Neutrophil (primary cell): Measurements from ENCODE around the gene IER5L.

ENCODE experiments used
- H3K27ac ChIP-seq: fragments of 200-600 bp; sonication (generic); 2 replicates; pipeline ENCODE4 v1.5.1; 2016; ENCODE audit warnings: mild to moderate bottlenecking, moderate library complexity
- H3K27me3 ChIP-seq: fragments of 200-600 bp; sonication (generic); 2 replicates; pipeline ENCODE4 v1.6.0; 2016; ENCODE audit warnings: mild to moderate bottlenecking
- H3K36me3 ChIP-seq: fragments of 200-600 bp; sonication (generic); 2 replicates; pipeline ENCODE4 v1.5.1; 2017
- H3K4me1 ChIP-seq, 2 experiments: fragments of 200-600 bp in 1 of 2; sonication (generic) in 1 of 2; 1 replicate in 1 of 2; 2 replicates in 1 of 2; pipeline versions ENCODE4 v1.5.1 to v1.6.1; 2013 to 2016; ENCODE audit warnings: low read depth in 1 of 2, low read length in 1 of 2, mild to moderate bottlenecking in 1 of 2, moderate library complexity in 1 of 2; ENCODE audit not compliant: control insufficient read depth in 1 of 2, insufficient read depth in 1 of 2
- H3K4me3 ChIP-seq, 2 experiments: fragments of 200-600 bp in 1 of 2; sonication (generic) in 1 of 2; 1 replicate in 1 of 2; 2 replicates in 1 of 2; pipeline ENCODE4 v1.5.1; 2013 to 2016; ENCODE audit warnings: low read depth in 1 of 2, low read length in 1 of 2, mild to moderate bottlenecking in 1 of 2, moderate library complexity in 1 of 2
- H3K9me3 ChIP-seq: fragments of 200-600 bp; sonication (generic); 2 replicates; pipeline ENCODE4 v1.5.1; 2016
- CTCF ChIP-seq: fragments of 200-600 bp; sonication (generic); IDR thresholded peaks from 2 replicates; pipeline ENCODE4 v1.5.1; 2016; ENCODE audit warnings: antibody characterized with exemption

IER5L gene

GRCh38 chr9:129218918-129219317, 40.9 kb upstream of the IER5L start:
- no peak overlapping the region for H3K27ac ChIP-seq
- no peaks in the 10 kb centered on the region for H3K36me3 ChIP-seq
- H3K27me3 ChIP-seq: no peaks in the 10 kb centered on the region
- no peaks in the 10 kb centered on the region for H3K9me3 ChIP-seq
- TF ChIP-seq CTCF: no peak
- no peak overlapping the region for H3K4me3 ChIP-seq
- H3K4me1 ChIP-seq: no peaks in the 10 kb centered on the region

DNA sequence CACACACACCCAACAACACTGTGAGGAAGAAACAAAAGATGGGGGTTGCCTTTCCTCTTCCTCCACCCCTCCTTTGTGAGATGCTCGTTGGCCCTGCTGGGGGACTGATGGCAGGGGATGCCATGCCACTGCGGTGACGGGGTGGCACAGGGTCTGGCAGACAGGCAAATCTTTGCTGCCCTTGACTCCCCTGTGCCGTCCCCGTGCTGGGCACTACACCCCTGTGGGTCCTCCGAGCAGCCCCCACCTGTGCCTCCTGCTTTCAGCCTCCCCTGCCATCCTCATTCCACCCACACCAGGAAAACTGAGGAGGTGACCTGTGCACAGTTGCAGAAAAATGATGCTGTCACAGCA, 40.2 kb upstream of the IER5L start:
- no peak overlapping the region for H3K4me3 ChIP-seq
- H3K36me3 ChIP-seq: no peaks in the 10 kb centered on the region
- H3K27ac ChIP-seq: no peak overlapping the region
- no peaks in the 10 kb centered on the region for H3K9me3 ChIP-seq
- no peaks in the 10 kb centered on the region for H3K27me3 ChIP-seq
- TF ChIP-seq CTCF: no peak
- no peaks in the 10 kb centered on the region for H3K4me1 ChIP-seq

GRCh38 chr9:129213551-129213950, 35.5 kb upstream of the IER5L start:
- Histone ChIP-seq H3K4me1 (no peaks in the 10 kb centered on the region), H3K36me3 (no peaks in the 10 kb centered on the region), H3K27ac (no peak overlapping the region), H3K4me3 (no peak overlapping the region), H3K9me3 (no peaks in the 10 kb centered on the region), H3K27me3 (no peaks in the 10 kb centered on the region)
- no peak for TF ChIP-seq CTCF

DNA sequence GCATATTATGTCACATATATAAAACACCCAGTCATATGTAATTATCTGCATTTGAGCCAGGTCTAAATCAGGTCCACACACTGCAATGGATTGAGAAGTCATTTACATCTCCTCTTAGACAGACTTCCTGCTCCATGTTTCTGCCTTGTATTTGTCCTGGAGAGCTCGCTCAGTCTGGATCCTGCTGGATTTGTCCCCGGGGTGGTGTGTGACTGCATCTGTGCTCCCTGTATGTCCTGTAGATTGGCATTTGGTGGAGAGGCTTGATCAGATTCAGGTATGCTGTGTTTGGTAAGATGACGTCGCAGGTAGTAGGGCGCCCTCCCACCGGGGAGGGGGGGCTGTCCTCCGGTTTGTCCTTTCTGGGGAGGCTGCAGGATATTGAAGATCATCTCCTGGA, 33.6 kb upstream of the IER5L start:
- no peak for TF ChIP-seq CTCF
- H3K27me3 ChIP-seq: no peaks in the 10 kb centered on the region
- H3K4me1 ChIP-seq: no peaks in the 10 kb centered on the region
- no peak overlapping the region for H3K27ac ChIP-seq
- H3K9me3 ChIP-seq: no peaks in the 10 kb centered on the region
- no peak overlapping the region for H3K4me3 ChIP-seq
- no peaks in the 10 kb centered on the region for H3K36me3 ChIP-seq

DNA sequence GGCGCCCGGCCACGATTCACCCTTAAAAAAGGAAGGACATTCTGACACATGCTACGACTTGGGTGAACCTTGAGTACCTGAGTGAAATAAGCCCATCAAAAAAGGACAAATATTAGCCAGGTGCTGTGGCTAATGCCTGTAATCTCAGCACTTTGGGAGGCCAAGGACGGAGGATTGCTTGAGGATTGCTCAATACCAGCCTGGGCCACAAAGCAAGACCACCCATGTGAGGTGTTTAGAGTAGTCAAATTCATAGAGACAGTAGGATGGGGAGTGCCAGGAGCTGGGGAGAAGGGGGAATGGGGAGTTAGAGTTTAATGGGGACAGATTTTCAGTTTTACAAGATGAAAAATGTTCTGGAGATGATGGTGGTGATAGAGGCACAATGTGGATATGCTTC, 32.1 kb upstream of the IER5L start:
- H3K27ac ChIP-seq: no peak overlapping the region
- TF ChIP-seq CTCF: no peak

DNA sequence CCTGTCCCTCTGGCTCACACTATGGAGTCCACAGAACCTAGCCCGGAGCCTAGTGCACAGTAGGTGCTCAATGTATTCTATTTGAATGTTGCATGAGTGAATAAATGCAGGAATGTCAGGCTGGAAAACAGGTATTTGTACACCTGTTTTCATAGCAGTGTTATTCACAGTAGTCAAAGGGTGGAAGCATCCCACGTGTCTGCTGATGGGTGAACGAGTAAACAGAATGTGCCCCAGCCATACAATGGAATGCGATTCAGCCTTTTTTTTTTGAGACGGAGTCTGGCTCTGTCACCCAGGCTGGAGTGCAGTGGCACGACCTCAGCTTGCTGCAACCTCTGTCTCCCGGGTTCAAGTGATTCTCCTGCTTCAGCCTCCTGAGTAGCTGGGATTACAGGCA, 31.5 kb upstream of the IER5L start:
- no peak for TF ChIP-seq CTCF
- no peaks in the 10 kb centered on the region for H3K27me3 ChIP-seq
- no peak overlapping the region for H3K4me3 ChIP-seq
- no peak overlapping the region for H3K27ac ChIP-seq
- H3K4me1 ChIP-seq: no peaks in the 10 kb centered on the region
- no peaks in the 10 kb centered on the region for H3K36me3 ChIP-seq
- H3K9me3 ChIP-seq: no peaks in the 10 kb centered on the region

More for the DNA sequence above, 32.1 kb upstream of the IER5L start:
- no peaks in the 10 kb centered on the region for H3K9me3 ChIP-seq
- H3K36me3 ChIP-seq: no peaks in the 10 kb centered on the region
- no peaks in the 10 kb centered on the region for H3K4me1 ChIP-seq
- H3K27me3 ChIP-seq: no peaks in the 10 kb centered on the region
- H3K4me3 ChIP-seq: no peak overlapping the region
